Astrocyte (in vitro differentiated cells and primary cell): ENCODE measurements around the gene VEPH1.

Experiments used
- CTCF ChIP-seq: IDR thresholded peaks from 2 replicates; pipeline ENCODE4 v1.5.1; 2011; ENCODE audit warnings: low read depth, mild to moderate bottlenecking, inconsistent platforms, low read length, moderate library complexity; ENCODE audit not compliant: insufficient read depth
- EZH2 ChIP-seq: IDR thresholded peaks from 2 replicates; pipeline ENCODE4 v1.6.1; 2012; ENCODE audit warnings: mild to moderate bottlenecking, low read length, inconsistent platforms; ENCODE audit not compliant: insufficient read depth

GRCh38 chr3:157407769-157408168 is 95.4 kb downstream of the VEPH1 start:
- TF ChIP-seq CTCF: no peak
- TF ChIP-seq EZH2: no peak
